ENCODE results near the gene SFMBT2. TPM values are rescaled to one million over a fixed set of nuclear protein-coding genes. Genes with fewer than 3 reads are reported as not detected.

The SFMBT2 gene
- total RNA-seq, 6 experiments from 2014 or later = 1.4 to 3.4 (median 1.8) TPM

- H3K4me3 ChIP-seq = no peak overlapping the region
- intact Hi-C loops (cut with DNase I) = no loop called here
- TF ChIP-seq CTCF (IDR thresholded peaks at IDR 0.05) (no peak), POLR2A (IDR thresholded peaks at IDR 0.05) (no peak)
- H3K4me1 ChIP-seq = peaks cover 0 to 25% (median 0%) of the 10 kb centered on the region in 4 donors
- no peaks in the 10 kb centered on the region for H3K27me3 ChIP-seq
- no peak for DNase-seq
- WGBS (ENCODE audit: insufficient coverage, low coverage, low lambda C conversion rate, missing lambda C conversion rate) = 55% methylated on average over 5 of the region's 6 CpGs
- no peak overlapping the region for H3K27ac ChIP-seq
- no peaks in the 10 kb centered on the region for H3K9me3 ChIP-seq
- ATAC-seq = peak; percentile 30 to 72 (median 56)
- H3K36me3 ChIP-seq = no peaks in the 10 kb centered on the region
Observed at GRCh38 chr10:7206412-7207100, 204.3 kb downstream of the SFMBT2 start.

- WGBS (ENCODE audit: insufficient coverage, low coverage, low lambda C conversion rate, missing lambda C conversion rate) = 80% methylated on average over 1 of the region's 1 CpG
- Histone ChIP-seq H3K27me3 (no peaks in the 10 kb centered on the region), H3K4me3 (no peak overlapping the region), H3K4me1 (peaks cover 0 to 25% (median 0%) of the 10 kb centered on the region in 4 donors), H3K36me3 (no peaks in the 10 kb centered on the region), H3K9me3 (no peaks in the 10 kb centered on the region), H3K27ac (no peak overlapping the region)
- intact Hi-C loops (cut with DNase I) = no loop called here
- TF ChIP-seq POLR2A (IDR thresholded peaks at IDR 0.05) (no peak), CTCF (IDR thresholded peaks at IDR 0.05) (no peak)
- ATAC-seq (no peak), DNase-seq (no peak)
Observed at GRCh38 chr10:7205656-7206055, 205.2 kb downstream of the SFMBT2 start.

- no peak overlapping the region for H3K4me3 ChIP-seq
- 19% methylated on average over 4 of the region's 4 CpGs for WGBS (ENCODE audit: insufficient coverage, low coverage, low lambda C conversion rate, missing lambda C conversion rate)
- no peak for TF ChIP-seq POLR2A (IDR thresholded peaks at IDR 0.05)
- DNase-seq (no peak), ATAC-seq (peak; percentile 76 to 84 (median 80))
- no peaks in the 10 kb centered on the region for H3K9me3 ChIP-seq
- intact Hi-C loops (cut with DNase I) = no loop called here
- H3K27me3 ChIP-seq = no peaks in the 10 kb centered on the region
- H3K4me1 ChIP-seq = peaks cover 0 to 25% (median 0%) of the 10 kb centered on the region in 4 donors
- peaks cover 0 to 4% (median 0%) of the 10 kb centered on the region in 4 donors for H3K36me3 ChIP-seq
- H3K27ac ChIP-seq = no peak overlapping the region
Observed at GRCh38 chr10:7202793-7203355, 208.0 kb downstream of the SFMBT2 start.

GRCh38 chr10:7199152-7199760, 211.6 kb downstream of the SFMBT2 start:
- 76% methylated on average over 2 of the region's 3 CpGs for WGBS (ENCODE audit: insufficient coverage, low coverage, low lambda C conversion rate, missing lambda C conversion rate)
- no peak for TF ChIP-seq CTCF (IDR thresholded peaks at IDR 0.05)
- TF ChIP-seq POLR2A (IDR thresholded peaks at IDR 0.05) = no peak
- Histone ChIP-seq H3K4me1 (peaks cover 0 to 14% (median 0%) of the 10 kb centered on the region in 4 donors), H3K9me3 (no peaks in the 10 kb centered on the region), H3K4me3 (no peak overlapping the region), H3K27ac (no peak overlapping the region), H3K27me3 (no peaks in the 10 kb centered on the region), H3K36me3 (peaks cover 0 to 4% (median 0%) of the 10 kb centered on the region in 4 donors)
- no peak for ATAC-seq
- intact Hi-C loops (cut with DNase I) = no loop called here
- no peak for DNase-seq

- H3K9me3 ChIP-seq = no peaks in the 10 kb centered on the region
- H3K4me1 ChIP-seq = no peaks in the 10 kb centered on the region
- no peak overlapping the region for H3K27ac ChIP-seq
- intact Hi-C loops (cut with DNase I) = no loop called here
- H3K36me3 ChIP-seq = peaks cover 0 to 4% (median 0%) of the 10 kb centered on the region in 4 donors
- ATAC-seq (no peak), DNase-seq (no peak)
- no peak overlapping the region for H3K4me3 ChIP-seq
- WGBS (ENCODE audit: insufficient coverage, low coverage, low lambda C conversion rate, missing lambda C conversion rate) = 57% methylated on average over 5 of the region's 5 CpGs
- TF ChIP-seq CTCF (IDR thresholded peaks at IDR 0.05) (no peak), POLR2A (IDR thresholded peaks at IDR 0.05) (no peak)
- no peaks in the 10 kb centered on the region for H3K27me3 ChIP-seq
Observed at GRCh38 chr10:7196284-7196683, 214.6 kb downstream of the SFMBT2 start.

Data from right lobe of liver (tissue), 6 donors.